ENCODE results near the gene LMOD2.

Gene LMOD2

GRCh38 chr7:123655614-123656013, at the start of gene LMOD2:
LMOD2 (plus strand) TSS chr7:123655866; CDS start chr7:123655964, 98 bp downstream.
- no peak for DNase-seq (ENCODE audit: low spot score)
- no peak for TF ChIP-seq CTCF (IDR thresholded peaks at IDR 0.05; ENCODE audit: extremely low read depth, missing control alignments)

GRCh38 chr7:123607423-123607975, 48.2 kb upstream of the LMOD2 start:
- no peak for TF ChIP-seq CTCF (IDR thresholded peaks at IDR 0.05; ENCODE audit: extremely low read depth, missing control alignments)
- no peak for DNase-seq (ENCODE audit: low spot score)

GRCh38 chr7:123608991-123609882, 46.4 kb upstream of the LMOD2 start:
- TF ChIP-seq CTCF (IDR thresholded peaks at IDR 0.05; ENCODE audit: extremely low read depth, missing control alignments): no peak
- DNase-seq (ENCODE audit: low spot score): no peak

GRCh38 chr7:123609883-123610239, 45.8 kb upstream of the LMOD2 start:
- no peak for DNase-seq (ENCODE audit: low spot score)
- no peak for TF ChIP-seq CTCF (IDR thresholded peaks at IDR 0.05; ENCODE audit: extremely low read depth, missing control alignments)

GRCh38 chr7:123612024-123612423, 43.6 kb upstream of the LMOD2 start:
- no peak for TF ChIP-seq CTCF (IDR thresholded peaks at IDR 0.05; ENCODE audit: extremely low read depth, missing control alignments)
- DNase-seq (ENCODE audit: low spot score): no peak

GRCh38 chr7:123615344-123615743, 40.3 kb upstream of the LMOD2 start:
- no peak for TF ChIP-seq CTCF (IDR thresholded peaks at IDR 0.05; ENCODE audit: extremely low read depth, missing control alignments)
- no peak for DNase-seq (ENCODE audit: low spot score)

GRCh38 chr7:123616223-123616622, 39.4 kb upstream of the LMOD2 start:
- no peak for DNase-seq (ENCODE audit: low spot score)
- TF ChIP-seq CTCF (IDR thresholded peaks at IDR 0.05; ENCODE audit: extremely low read depth, missing control alignments): no peak
